ENCODE results near the gene INPP5A.

GRCh38 chr10:132521466-132522102 lies 16.0 kb upstream of the INPP5A start:
- TF ChIP-seq CTCF (IDR thresholded peaks at IDR 0.05; ENCODE audit: poor library complexity): no peak
- TF ChIP-seq EZH2 (IDR thresholded peaks at IDR 0.05; ENCODE audit: borderline replicate concordance): no peak
- no peak for TF ChIP-seq EZH2phosphoT487 (IDR thresholded peaks at IDR 0.05; ENCODE audit: low read depth, severe bottlenecking, unreplicated experiment)
